A673 (cell line): Measurements from ENCODE around the gene OSBP2. TPM values are rescaled to one million over a fixed set of nuclear protein-coding genes. Genes with fewer than 3 reads are reported as not detected.

Source experiments
- BruUV-seq: library from RNA; stranded (reverse); fragments of 400-500 nt; replicated peaks from 2 replicates; lab custom pipeline; 2021; lab: Mats Ljungman, UMichigan
- CTCF ChIA-PET: fragments of 300-600 bp; sonication (Branson Sonifier 250); formaldehyde crosslinking; loops from one replicate; lab custom pipeline; 2022; ENCODE audit warnings: antibody characterized with exemption; lab: Charles Lee
- POLR2A ChIA-PET: fragments of 300-600 bp; sonication (Branson Sonifier 250); formaldehyde crosslinking; loops from one replicate; lab custom pipeline; 2022; ENCODE audit warnings: antibody characterized with exemption; ENCODE audit not compliant: low non-redundant PET; lab: Charles Lee
- DNase-seq: peaks from one replicate; pipeline ENCODE4 v3.0.0-alpha.2; 2015; ENCODE audit warnings: low spot score
- H3K27ac ChIP-seq: fragments of 200-600 bp; sonication (generic); 2 replicates; pipeline ENCODE4 v1.5.1; 2016; ENCODE audit warnings: mixed run types, low read depth, mild to moderate bottlenecking, mixed read lengths, antibody characterized with exemption, low read length; ENCODE audit not compliant: poor library complexity, severe bottlenecking
- H3K27me3 ChIP-seq: fragments of 200-600 bp; sonication (generic); replicated peaks from 2 replicates; pipeline ENCODE4 v1.6.1; 2017; ENCODE audit warnings: mixed run types, low read depth, mild to moderate bottlenecking, mixed read lengths, antibody characterized with exemption, low read length; ENCODE audit not compliant: insufficient read depth, poor library complexity
- H3K36me3 ChIP-seq: fragments of 200-600 bp; sonication (generic); 2 replicates; pipeline ENCODE4 v1.6.1; 2016; ENCODE audit warnings: mixed run types, mild to moderate bottlenecking, mixed read lengths, antibody characterized with exemption, low read length; ENCODE audit not compliant: insufficient read depth, poor library complexity, severe bottlenecking
- H3K4me1 ChIP-seq: fragments of 200-600 bp; sonication (generic); 2 replicates; pipeline ENCODE4 v1.6.1; 2017; ENCODE audit warnings: mixed run types, mild to moderate bottlenecking, mixed read lengths, antibody characterized with exemption, low read length; ENCODE audit not compliant: insufficient read depth, poor library complexity, severe bottlenecking
- H3K4me3 ChIP-seq: fragments of 200-600 bp; sonication (generic); 2 replicates; pipeline ENCODE4 v1.5.1; 2016; ENCODE audit warnings: low read depth, mixed run types, mild to moderate bottlenecking, mixed read lengths, low read length; ENCODE audit not compliant: poor library complexity, severe bottlenecking
- H3K9me3 ChIP-seq: fragments of 200-600 bp; sonication (generic); 2 replicates; pipeline ENCODE4 v1.6.1; 2016; ENCODE audit warnings: mixed run types, low read depth, mild to moderate bottlenecking, mixed read lengths, antibody characterized with exemption, low read length; ENCODE audit not compliant: poor library complexity, severe bottlenecking
- CTCF ChIP-seq: fragments of 300-800, 200-600 bp; sonication (generic); conservative IDR thresholded peaks from 2 replicates; pipeline ENCODE4 v1.5.1; 2017; ENCODE audit warnings: low read depth, mild to moderate bottlenecking, antibody characterized with exemption, low read length, moderate library complexity, mixed read lengths
- EZH2 ChIP-seq: fragments of 200-600 bp; sonication (generic); IDR thresholded peaks from 2 replicates; pipeline ENCODE4 v1.6.1; 2017; ENCODE audit warnings: borderline replicate concordance, low read depth, mild to moderate bottlenecking, mixed read lengths, antibody characterized with exemption, low read length; ENCODE audit not compliant: poor library complexity, severe bottlenecking
- intact Hi-C: fragments of 100-400 bp; cut with micrococcal nuclease; formaldehyde crosslinking; loops from one replicate; pipeline ENCODE4 v1.10.0; 2022; ENCODE audit not compliant: unreplicated experiment
- total RNA-seq: library from RNA; stranded (reverse); gene quantifications from 2 replicates; pipeline ENCODE4 v1.2.3, GENCODE V29; 2021

Gene OSBP2
- total RNA-seq, 1 experiment from 2014 or later: 1.8 TPM

DNA sequence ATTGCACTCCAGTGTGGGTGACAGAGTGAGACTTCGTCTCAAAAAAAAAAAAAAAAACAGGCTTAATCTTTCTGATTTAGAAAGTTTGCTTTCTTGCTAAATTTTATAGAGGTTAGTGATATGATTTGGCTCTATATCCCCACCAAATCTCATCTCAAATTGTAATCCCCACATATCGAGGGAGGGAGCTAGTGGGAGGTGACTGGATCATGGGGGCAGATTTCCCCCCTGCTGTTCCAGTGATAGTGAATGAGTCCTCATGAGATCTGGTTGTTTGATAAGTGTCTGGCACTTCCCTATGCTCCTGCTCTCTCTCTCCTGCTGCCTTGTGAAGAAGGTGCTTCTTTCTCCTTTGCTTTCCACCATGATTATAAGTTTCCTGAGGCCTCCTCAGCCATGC lies 90.9 kb downstream of the OSBP2 start:
- H3K4me1 ChIP-seq: no peaks in the 10 kb centered on the region
- no peaks in the 10 kb centered on the region for H3K27me3 ChIP-seq
- BruUV-seq: no TSS peak
- no peak overlapping the region for H3K4me3 ChIP-seq
- H3K36me3 ChIP-seq: no peaks in the 10 kb centered on the region
- no peak for DNase-seq
- CTCF ChIA-PET: no interaction called here
- no peak overlapping the region for H3K27ac ChIP-seq
- intact Hi-C loops: no loop called here
- no peaks in the 10 kb centered on the region for H3K9me3 ChIP-seq
- TF ChIP-seq CTCF (no peak), EZH2 (no peak)
- POLR2A ChIA-PET: no interaction called here

- TF ChIP-seq CTCF (no peak), EZH2 (no peak)
- Histone ChIP-seq H3K36me3 (no peaks in the 10 kb centered on the region), H3K27ac (no peak overlapping the region), H3K27me3 (no peaks in the 10 kb centered on the region), H3K9me3 (no peaks in the 10 kb centered on the region), H3K4me3 (no peak overlapping the region), H3K4me1 (no peaks in the 10 kb centered on the region)
- ChIA-PET CTCF (no interaction called here), POLR2A (no interaction called here)
- BruUV-seq: no TSS peak
- no peak for DNase-seq
- intact Hi-C loops: no loop called here
Measured at GRCh38 chr22:30790366-30790765, 95.7 kb downstream of the OSBP2 start.

DNA sequence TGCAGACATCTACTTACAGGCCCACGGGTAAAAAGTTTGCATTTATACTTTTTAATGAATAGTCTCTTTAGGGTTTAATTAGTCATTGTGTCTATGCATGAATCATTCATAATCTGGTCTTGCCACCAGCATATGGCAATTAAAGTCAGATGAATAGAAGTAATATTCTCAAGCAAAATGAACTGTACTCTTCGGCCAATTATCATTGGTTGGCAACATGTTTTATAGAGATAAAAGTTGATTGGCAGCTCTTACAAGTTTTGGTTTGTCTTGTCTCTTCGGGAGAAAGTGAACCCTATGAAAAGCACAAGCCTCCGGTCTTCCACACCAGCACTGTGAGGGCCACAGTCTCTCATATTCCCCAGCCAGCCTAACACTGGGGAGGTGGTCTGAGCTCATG lies 97.8 kb downstream of the OSBP2 start:
- no peaks in the 10 kb centered on the region for H3K27me3 ChIP-seq
- intact Hi-C loops: no loop called here
- no peaks in the 10 kb centered on the region for H3K4me1 ChIP-seq
- POLR2A ChIA-PET: no interaction called here
- no peaks in the 10 kb centered on the region for H3K9me3 ChIP-seq
- TF ChIP-seq CTCF (no peak), EZH2 (no peak)
- CTCF ChIA-PET: no interaction called here
- no peak overlapping the region for H3K4me3 ChIP-seq
- no peaks in the 10 kb centered on the region for H3K36me3 ChIP-seq
- no peak overlapping the region for H3K27ac ChIP-seq
- DNase-seq: no peak
- BruUV-seq: no TSS peak
